Measurements from ENCODE around the gene GIPC2. TPM values are rescaled to one million over a fixed set of nuclear protein-coding genes. Genes with fewer than 3 reads are reported as not detected.
"Not testable (repeated sequence)": the region's sequence is repeated elsewhere in the genome, so short reads cannot be mapped to it uniquely, and the experiment has no call there.

GIPC2 gene
- total RNA-seq, 1 donor = 0.63 TPM

- no peak for TF ChIP-seq CTCF (IDR thresholded peaks at IDR 0.05; ENCODE audit: insufficient read depth, low read length)
- no peak overlapping the region for H3K4me3 ChIP-seq (ENCODE audit: low read depth, low read length)
- DNase-seq (ENCODE audit: low read depth) = no peak
Measured at GRCh38 chr1:78011050-78011449, 34.7 kb upstream of the GIPC2 start.

GRCh38 chr1:78015148-78015547 lies 30.6 kb upstream of the GIPC2 start:
- no peak for TF ChIP-seq CTCF (IDR thresholded peaks at IDR 0.05; ENCODE audit: insufficient read depth, low read length)
- no peak overlapping the region for H3K4me3 ChIP-seq (ENCODE audit: low read depth, low read length)
- no peak for DNase-seq (ENCODE audit: low read depth)

GRCh38 chr1:78019024-78019423 lies 26.7 kb upstream of the GIPC2 start:
- TF ChIP-seq CTCF (IDR thresholded peaks at IDR 0.05; ENCODE audit: insufficient read depth, low read length) = no peak
- DNase-seq (ENCODE audit: low read depth) = no peak
- no peak overlapping the region for H3K4me3 ChIP-seq (ENCODE audit: low read depth, low read length)

- DNase-seq (ENCODE audit: low read depth); H3K4me3 ChIP-seq (ENCODE audit: low read depth, low read length): not testable (repeated sequence)
Measured at GRCh38 chr1:78021134-78021533, 24.6 kb upstream of the GIPC2 start.

- TF ChIP-seq CTCF (IDR thresholded peaks at IDR 0.05; ENCODE audit: insufficient read depth, low read length) = no peak
- no peak overlapping the region for H3K4me3 ChIP-seq (ENCODE audit: low read depth, low read length)
- DNase-seq (ENCODE audit: low read depth) = no peak
Measured at GRCh38 chr1:78029793-78030192, 16.0 kb upstream of the GIPC2 start.

- peak; percentile 36 for DNase-seq (ENCODE audit: low read depth)
- H3K4me3 ChIP-seq (ENCODE audit: low read depth, low read length) = no peak overlapping the region
- TF ChIP-seq CTCF (IDR thresholded peaks at IDR 0.05; ENCODE audit: insufficient read depth, low read length) = no peak
Measured at GRCh38 chr1:78032996-78033796, 12.6 kb upstream of the GIPC2 start.

- TF ChIP-seq CTCF (IDR thresholded peaks at IDR 0.05; ENCODE audit: insufficient read depth, low read length) = no peak
- no peak for DNase-seq (ENCODE audit: low read depth)
- no peak overlapping the region for H3K4me3 ChIP-seq (ENCODE audit: low read depth, low read length)
Measured at GRCh38 chr1:78033797-78034172, 12.0 kb upstream of the GIPC2 start.
